Mononuclear cell (primary cell): ENCODE data around the gene IGSF21. TPM values are rescaled to one million over a fixed set of nuclear protein-coding genes. Genes with fewer than 3 reads are reported as not detected.
"Not testable (repeated sequence)": the region's sequence is repeated elsewhere in the genome, so short reads cannot be mapped to it uniquely, and the experiment has no call there.

ENCODE experiments used
- H3K27me3 ChIP-seq: 2 replicates; pipeline ENCODE4 v1.6.0; 2011; ENCODE audit warnings: low read length, control low read depth; ENCODE audit not compliant: insufficient read depth
- H3K4me1 ChIP-seq: 2 replicates; pipeline ENCODE4 v1.5.1; 2011; ENCODE audit warnings: mild to moderate bottlenecking, low read length, control low read depth; ENCODE audit not compliant: insufficient read depth
- H3K4me3 ChIP-seq: 2 replicates; pipeline ENCODE4 v1.5.1; 2011; ENCODE audit warnings: mild to moderate bottlenecking, low read length, moderate library complexity
- H3K9me3 ChIP-seq: 2 replicates; pipeline ENCODE4 v1.5.1; 2011; ENCODE audit warnings: low read depth, mild to moderate bottlenecking, control low read depth, low read length
- total RNA-seq: library from RNA; depleted of rRNA; stranded (reverse); fragments of >200 nt; gene quantifications from one replicate; pipeline ENCODE4 v1.2.3, GENCODE V29; 2012

The IGSF21 gene
- total RNA-seq, 1 donor = not detected

GRCh38 chr1:18160290-18160942 is 52.8 kb downstream of the IGSF21 start:
- no peaks in the 10 kb centered on the region for H3K9me3 ChIP-seq
- H3K27me3 ChIP-seq = no peaks in the 10 kb centered on the region
- peaks cover 5% of the 10 kb centered on the region for H3K4me1 ChIP-seq
- no peak overlapping the region for H3K4me3 ChIP-seq

DNA sequence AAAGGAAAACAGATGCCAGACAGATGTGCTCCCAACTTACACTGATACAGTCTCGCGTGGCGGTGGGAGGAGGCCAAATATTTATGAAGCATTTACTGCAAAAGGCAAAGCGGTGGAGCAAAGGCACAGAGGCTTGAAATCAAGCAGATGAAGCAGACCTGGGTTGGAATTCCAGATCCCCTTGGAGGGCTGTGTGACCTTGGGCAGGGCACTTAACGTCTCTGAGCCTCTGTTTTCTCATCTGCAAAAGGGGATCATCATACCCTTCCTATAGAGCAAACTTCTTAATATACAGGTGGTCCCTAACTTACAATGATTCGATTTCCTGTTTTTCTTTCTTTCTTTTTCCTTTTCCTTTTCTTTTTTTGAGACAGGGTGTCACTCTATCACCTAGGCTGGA is 54.1 kb downstream of the IGSF21 start:
- no peaks in the 10 kb centered on the region for H3K9me3 ChIP-seq
- peaks cover 5% of the 10 kb centered on the region for H3K4me1 ChIP-seq
- H3K27me3 ChIP-seq = no peaks in the 10 kb centered on the region
- no peak overlapping the region for H3K4me3 ChIP-seq

DNA sequence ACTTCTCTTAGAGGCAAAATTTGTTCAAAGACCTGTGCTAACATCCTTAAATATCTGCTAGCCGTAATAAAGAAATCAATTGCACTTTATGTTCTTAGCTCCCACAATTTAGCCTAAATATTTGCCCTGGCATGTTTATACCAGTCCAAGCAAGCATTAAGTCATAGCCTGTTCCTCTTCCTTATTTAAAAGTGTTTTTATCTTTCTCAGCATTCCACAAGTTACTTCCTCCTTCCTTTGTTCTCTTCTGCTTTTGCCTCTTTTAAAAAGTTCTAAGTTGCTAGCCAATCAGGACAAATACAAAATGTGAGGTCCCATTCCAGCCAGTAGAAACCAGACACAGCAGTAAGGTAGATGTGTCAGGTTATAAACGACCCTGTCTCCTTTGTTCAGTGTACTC is 58.0 kb downstream of the IGSF21 start:
- H3K4me3 ChIP-seq, H3K27me3 ChIP-seq, H3K4me1 ChIP-seq: not testable (repeated sequence)

GRCh38 chr1:18166341-18166740 is 58.7 kb downstream of the IGSF21 start:
- no peaks in the 10 kb centered on the region for H3K27me3 ChIP-seq
- no peak overlapping the region for H3K4me3 ChIP-seq
- no peaks in the 10 kb centered on the region for H3K9me3 ChIP-seq
- peaks cover 5% of the 10 kb centered on the region for H3K4me1 ChIP-seq

More for the DNA sequence above, 58.0 kb downstream of the IGSF21 start:
- H3K9me3 ChIP-seq = not testable (repeated sequence)

DNA sequence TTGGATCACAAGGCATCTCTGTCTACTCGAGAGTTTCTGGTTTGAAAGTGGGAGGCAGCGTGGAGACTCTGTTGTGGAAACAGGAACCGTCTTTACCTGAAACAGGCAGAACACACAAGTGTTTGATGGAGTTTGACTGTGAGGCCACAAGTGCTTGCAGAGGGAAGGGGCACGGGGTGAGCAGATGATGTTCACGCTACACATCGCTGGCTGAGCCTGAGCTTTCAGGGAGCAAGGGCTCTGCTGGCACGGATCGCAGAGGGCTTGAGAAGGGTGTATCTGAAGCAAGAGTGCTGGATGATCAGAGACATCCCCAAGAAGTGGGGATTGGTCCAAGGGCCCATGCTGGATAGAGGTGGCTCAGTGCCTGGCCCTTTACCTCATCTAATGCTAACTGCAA is 59.3 kb downstream of the IGSF21 start:
- Histone ChIP-seq H3K4me3 (no peak overlapping the region), H3K27me3 (no peaks in the 10 kb centered on the region), H3K9me3 (no peaks in the 10 kb centered on the region), H3K4me1 (peaks cover 5% of the 10 kb centered on the region)

- no peaks in the 10 kb centered on the region for H3K27me3 ChIP-seq
- peaks cover under 1% of the 10 kb centered on the region for H3K4me1 ChIP-seq
- no peaks in the 10 kb centered on the region for H3K9me3 ChIP-seq
- no peak overlapping the region for H3K4me3 ChIP-seq
Observed at GRCh38 chr1:18170444-18170843, 62.8 kb downstream of the IGSF21 start.

DNA sequence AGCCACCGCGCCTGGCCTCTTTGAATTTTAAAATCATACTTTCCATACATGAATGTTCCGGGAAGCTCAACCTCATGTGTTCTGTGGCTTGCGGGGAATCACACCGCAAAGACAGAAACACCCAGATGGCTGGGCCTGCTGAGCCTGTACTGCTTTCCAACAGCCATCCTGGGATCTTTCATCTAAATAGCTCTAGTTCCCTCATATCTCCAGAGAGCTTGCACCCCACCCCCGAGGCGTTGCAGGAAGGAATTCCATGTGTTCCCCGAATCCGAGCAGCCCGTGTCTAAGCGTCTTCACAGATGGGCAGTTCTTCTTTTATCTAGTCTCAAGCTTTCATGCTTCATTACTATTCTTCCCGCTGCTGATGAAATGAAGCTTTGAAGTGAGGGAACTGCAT is 66.4 kb downstream of the IGSF21 start:
- Histone ChIP-seq H3K4me3 (no peak overlapping the region), H3K4me1 (no peaks in the 10 kb centered on the region), H3K27me3 (no peaks in the 10 kb centered on the region), H3K9me3 (no peaks in the 10 kb centered on the region)

DNA sequence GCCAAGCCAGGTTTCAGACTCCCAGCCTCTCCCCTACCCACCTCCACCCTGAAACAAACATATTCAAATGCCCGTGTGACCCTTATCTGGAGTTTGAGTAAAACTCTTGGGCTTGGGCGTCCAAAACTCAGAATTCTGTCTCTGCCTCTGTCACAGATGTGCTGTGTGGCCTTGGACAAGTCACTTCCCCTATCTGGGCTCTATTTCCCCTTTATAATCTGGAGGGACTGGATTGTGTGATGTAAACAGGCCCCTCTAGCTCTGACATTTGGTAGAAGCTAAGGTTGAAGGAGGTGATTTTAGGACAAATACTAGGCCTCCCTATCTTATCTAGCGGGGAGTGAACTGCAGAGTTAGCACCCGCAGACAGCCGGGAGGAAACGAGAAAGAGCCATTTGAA is 67.5 kb downstream of the IGSF21 start:
- no peaks in the 10 kb centered on the region for H3K27me3 ChIP-seq
- no peaks in the 10 kb centered on the region for H3K9me3 ChIP-seq
- no peaks in the 10 kb centered on the region for H3K4me1 ChIP-seq
- H3K4me3 ChIP-seq = no peak overlapping the region

DNA sequence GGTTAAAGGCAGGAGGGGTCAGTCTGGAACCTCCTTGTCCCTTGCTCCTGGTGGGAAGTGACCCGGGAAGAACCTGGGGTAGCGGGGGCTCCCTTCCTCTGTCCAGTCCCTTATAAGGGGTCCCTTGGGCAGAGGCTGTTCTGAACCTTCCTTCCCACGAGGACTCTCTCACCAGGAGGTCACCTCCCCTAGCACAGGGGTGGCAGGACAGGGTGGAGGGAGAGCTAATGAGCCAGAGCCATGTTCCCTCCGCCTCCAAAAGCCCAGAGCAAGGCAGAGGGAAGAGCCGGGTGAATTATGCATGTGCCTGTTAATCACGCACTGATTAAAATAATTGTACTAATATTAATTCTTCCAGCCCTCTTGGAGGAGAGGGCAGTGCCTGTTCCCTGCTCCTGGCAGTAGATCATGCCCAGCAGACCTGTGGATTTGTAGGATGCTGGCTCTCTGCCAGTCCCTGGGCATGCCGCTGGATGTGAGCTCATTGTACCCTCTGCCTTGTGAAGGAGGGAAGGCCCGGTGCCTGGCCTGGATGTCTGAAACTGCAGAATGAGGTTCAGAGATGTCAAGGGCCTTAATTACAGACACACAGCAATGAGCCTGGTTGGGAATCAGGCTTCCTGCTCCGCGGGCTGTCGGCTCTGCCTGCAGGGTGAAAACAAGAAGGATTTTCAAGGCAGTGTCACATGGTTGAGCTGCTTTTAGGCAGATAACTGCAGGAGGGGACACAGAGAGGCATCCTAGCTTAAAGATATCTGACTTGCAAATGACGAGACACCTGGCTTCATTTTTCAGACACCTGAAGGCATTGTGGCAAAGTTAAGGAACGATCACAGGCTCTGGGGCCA is 68.2 kb downstream of the IGSF21 start:
- Histone ChIP-seq H3K4me1 (no peaks in the 10 kb centered on the region), H3K27me3 (no peaks in the 10 kb centered on the region), H3K9me3 (no peaks in the 10 kb centered on the region), H3K4me3 (no peak overlapping the region)

DNA sequence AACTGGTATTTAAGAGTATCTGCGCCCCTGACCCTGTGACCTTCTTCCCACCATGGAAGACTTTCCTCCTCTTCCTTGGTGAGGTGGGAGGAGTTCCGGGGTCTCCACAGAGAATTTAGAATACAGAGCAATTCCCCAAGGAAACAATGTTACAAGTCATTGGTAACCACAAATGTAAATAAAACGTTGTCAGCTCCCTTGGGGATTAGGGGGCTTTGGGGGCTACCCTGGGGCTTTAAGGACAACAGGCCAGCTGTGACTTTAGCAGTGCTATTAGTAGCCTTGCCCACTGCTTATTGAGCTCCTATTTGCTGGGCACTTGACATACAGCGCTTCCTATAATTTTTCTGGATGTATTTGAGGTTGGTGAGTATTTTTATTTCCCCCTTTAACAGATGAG is 69.0 kb downstream of the IGSF21 start:
- H3K27me3 ChIP-seq = no peaks in the 10 kb centered on the region
- H3K4me3 ChIP-seq = no peak overlapping the region
- H3K9me3 ChIP-seq = no peaks in the 10 kb centered on the region
- no peaks in the 10 kb centered on the region for H3K4me1 ChIP-seq

GRCh38 chr1:18178111-18178510 is 70.5 kb downstream of the IGSF21 start:
- Histone ChIP-seq H3K4me1 (no peaks in the 10 kb centered on the region), H3K9me3 (no peaks in the 10 kb centered on the region), H3K27me3 (no peaks in the 10 kb centered on the region), H3K4me3 (no peak overlapping the region)

DNA sequence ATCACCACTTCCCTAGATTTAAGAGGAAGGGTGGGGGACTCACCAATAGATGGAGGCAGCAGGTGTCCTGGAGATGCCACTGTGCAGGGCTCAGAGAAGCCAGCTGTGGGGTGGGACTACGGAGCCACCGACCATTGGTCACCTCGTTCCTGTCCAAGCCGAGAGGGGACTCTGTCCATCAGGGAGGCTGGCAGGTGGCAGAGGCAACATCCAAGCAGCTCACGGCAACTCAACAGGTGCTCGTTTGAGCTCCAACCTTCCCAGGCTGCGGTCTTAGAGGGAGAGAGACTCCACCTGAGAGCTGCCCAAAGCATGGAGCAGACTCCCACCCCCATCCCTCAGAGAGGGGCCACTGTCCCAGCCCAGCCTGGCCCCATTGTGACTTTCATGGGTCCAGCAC is 71.4 kb downstream of the IGSF21 start:
- H3K4me1 ChIP-seq = no peaks in the 10 kb centered on the region
- no peak overlapping the region for H3K4me3 ChIP-seq

GRCh38 chr1:18182398-18183160 is 75.0 kb downstream of the IGSF21 start:
- Histone ChIP-seq H3K4me3 (no peak overlapping the region), H3K9me3 (no peaks in the 10 kb centered on the region), H3K4me1 (no peaks in the 10 kb centered on the region), H3K27me3 (no peaks in the 10 kb centered on the region)

More for the DNA sequence above, 71.4 kb downstream of the IGSF21 start:
- Histone ChIP-seq H3K9me3 (no peaks in the 10 kb centered on the region), H3K27me3 (no peaks in the 10 kb centered on the region)

DNA sequence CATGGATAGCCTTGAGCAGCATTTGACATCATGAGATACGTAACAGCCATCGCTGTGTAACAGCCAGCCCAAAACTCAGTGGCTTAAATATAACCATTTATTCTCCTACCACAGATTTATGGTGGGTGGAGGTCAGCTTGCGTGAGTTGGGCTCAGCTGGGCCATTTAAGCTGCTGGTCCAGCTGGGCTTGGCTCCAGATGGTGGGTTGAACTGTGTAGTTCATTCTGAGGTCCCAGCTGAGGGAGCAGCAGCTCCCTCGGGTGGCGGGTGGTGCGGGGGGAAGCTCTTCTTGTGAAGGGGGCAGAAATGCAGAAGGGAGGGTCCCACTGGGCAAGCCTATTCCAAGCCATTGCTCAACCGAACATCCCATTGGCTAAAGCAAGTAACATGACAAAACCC is 75.9 kb downstream of the IGSF21 start:
- no peaks in the 10 kb centered on the region for H3K9me3 ChIP-seq
- no peaks in the 10 kb centered on the region for H3K27me3 ChIP-seq
- no peaks in the 10 kb centered on the region for H3K4me1 ChIP-seq
- H3K4me3 ChIP-seq = no peak overlapping the region

DNA sequence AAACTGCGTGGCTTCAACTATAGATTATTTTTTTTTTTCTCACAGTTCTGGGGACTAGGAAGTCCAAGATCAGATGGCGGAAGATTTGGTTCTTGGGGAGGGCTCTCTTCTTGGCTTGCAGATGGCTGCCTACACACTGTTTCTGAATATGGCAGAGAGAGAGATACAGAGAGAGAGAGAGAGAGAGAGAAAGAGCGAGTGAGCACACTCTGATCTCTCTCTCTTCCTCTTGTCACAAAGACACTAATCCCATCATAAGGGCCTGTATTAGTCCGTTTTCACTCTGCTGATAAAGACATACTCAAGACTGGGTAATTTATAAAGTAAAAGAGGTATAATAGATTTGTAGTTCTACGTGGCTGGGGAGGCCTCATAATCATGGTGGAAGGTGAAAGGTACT is 79.5 kb downstream of the IGSF21 start:
- Histone ChIP-seq H3K4me1 (no peaks in the 10 kb centered on the region), H3K4me3 (no peak overlapping the region), H3K9me3 (no peaks in the 10 kb centered on the region), H3K27me3 (no peaks in the 10 kb centered on the region)
